Mesenteric fat pad (tissue), 1 donor: ENCODE data around the gene MAP4K5. TPM values are rescaled to one million over a fixed set of nuclear protein-coding genes. Genes with fewer than 3 reads are reported as not detected.
"Not testable (repeated sequence)": the region's sequence is repeated elsewhere in the genome, so short reads cannot be mapped to it uniquely, and the experiment has no call there.

Experiments used
- DNase-seq: peaks from one replicate; pipeline ENCODE4 v3.0.0-alpha.2; 2020; ENCODE audit warnings: low spot score
- total RNA-seq: library from RNA; stranded (reverse); fragmentation: NEBNext Ultra II Directional; extraction: Animal tissue kit (Norgen Biotek cat#: 25700); gene quantifications from one replicate; pipeline ENCODE4 v1.2.1, GENCODE V29; 2021
- donor health status: DM: yes; HTN: yes; CAD: no.

Gene MAP4K5
- total RNA-seq, 1 donor from 2014 or later: 52.6 TPM

DNA sequence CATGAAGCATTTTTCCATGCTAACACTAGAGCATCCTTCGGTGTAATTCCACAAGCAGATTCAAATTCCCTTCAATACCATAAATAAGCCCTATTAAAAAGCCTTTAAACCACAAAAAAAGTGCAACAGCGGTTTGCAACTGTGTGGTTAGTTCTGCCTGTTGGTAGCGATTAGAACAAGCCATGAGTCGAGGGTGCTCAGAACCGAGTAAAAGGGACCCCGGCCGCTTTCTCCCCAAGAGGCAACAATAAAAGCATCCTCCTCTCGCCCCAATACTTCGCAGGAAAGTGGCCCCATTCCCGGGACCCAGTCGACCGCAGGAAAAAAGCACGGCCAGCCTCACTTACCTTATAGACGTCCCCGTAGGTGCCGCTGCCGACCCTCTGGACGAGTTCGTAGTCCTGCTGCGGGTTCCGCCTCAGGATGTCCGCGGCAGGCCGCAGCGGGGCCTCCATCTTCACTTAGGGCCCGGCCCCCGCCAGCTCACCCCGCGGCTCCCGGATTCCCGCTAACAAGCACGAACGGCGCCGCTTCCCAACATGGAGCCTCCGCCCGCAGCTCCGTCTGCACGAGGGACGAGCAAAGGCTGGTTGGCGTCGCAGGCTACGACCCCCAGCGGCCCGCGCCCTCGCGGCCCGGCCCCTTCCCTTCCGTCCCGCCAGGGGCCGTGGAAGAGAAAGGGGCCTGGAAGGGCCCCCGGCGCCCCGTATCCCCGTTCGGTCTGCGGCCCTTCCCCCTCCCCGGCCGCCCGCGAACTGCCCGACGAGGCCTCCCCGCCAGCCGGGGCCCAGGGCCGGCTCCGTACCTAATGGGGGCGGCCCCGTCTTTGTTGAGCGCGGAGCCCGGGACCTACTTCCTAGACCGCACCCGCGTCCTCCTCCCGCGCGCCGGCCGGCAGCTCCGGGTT, 521 bp downstream of the MAP4K5 start:
- no peak for DNase-seq

DNA sequence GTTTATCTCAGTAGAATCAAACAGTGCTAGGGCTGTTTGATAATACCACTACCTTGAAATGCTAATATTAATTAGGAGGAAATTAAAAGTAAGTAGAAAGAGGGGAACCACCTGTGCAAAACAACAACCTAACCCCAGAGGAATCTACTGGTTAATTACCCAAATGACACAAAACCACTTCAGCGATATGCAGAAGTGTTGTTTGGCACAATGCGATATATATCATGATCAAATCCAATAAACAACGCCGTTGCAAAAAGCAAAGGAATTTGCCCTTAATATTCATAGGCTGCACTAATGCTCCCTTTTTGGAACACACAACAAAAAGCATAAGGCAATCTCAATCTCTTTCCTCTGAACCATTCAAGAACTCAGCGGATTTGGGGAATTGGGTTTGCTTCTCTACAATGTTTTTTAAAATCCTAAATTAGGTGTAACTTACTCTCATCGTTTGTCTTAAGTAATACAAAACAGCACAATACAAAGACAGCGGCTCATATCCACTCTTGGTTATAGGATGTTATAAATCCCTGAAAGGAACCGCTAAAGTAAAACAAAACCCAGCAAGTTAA, 1.5 kb downstream of the MAP4K5 start:
- DNase-seq: no peak

DNA sequence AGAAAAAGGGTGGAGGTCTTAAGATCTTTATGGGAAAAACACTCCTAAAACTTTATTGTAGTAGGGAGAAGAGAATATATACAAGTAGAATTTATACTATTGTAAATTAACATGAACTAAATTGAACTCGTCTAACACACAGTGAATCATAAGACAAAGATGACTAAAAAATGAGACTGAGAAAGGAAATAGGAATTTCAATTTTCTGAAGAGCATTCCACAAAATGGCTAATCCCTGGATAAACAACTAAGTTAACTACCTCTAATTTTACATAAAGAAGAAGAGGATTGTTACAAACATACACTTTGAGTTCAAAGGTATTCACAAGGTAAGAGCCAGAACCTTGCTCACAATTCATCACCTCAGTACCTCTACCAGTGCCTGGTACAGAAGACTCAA, 2.0 kb downstream of the MAP4K5 start:
- DNase-seq: no peak

DNA sequence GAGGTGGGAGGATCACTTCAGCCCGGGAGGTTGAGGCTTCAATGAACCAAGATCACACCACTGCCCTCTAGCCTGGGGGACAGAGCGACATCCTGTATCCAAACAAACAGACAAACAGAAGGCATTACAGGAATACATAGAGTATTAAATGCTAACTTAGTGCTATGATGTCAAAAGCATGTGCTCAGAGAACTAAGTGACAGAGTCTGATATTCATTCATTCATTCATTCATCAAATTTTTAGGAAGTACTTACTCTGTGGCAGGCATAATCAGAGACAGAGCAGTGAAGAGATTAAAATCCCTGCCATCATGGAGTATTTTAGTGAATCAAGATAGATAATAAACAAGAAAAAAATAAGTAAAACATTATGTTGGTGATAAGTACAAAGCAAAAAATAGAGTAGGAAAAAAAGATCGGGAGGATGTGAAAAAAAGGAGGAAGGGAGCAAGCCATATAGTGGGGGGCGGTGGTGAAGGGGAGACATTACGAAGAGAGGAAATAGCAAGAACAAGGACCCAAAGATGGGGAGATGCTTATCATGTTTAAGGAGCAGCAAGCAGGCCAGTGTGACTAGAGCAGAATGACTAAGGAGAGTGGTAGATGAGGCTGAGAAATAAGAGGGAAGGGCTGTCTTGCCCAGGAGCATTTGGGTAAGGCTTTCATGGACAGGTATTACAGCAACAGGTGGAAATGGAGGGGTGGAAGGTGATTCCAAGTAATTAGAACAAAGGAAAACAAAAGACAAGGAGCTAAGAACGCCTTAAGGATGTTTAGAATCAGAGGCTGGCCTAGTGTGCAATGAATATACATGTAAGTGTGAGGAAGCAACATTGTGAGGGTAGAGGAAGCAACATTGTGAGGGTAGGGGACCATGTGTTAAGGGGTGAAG, 2.8 kb downstream of the MAP4K5 start:
- DNase-seq: no peak

DNA sequence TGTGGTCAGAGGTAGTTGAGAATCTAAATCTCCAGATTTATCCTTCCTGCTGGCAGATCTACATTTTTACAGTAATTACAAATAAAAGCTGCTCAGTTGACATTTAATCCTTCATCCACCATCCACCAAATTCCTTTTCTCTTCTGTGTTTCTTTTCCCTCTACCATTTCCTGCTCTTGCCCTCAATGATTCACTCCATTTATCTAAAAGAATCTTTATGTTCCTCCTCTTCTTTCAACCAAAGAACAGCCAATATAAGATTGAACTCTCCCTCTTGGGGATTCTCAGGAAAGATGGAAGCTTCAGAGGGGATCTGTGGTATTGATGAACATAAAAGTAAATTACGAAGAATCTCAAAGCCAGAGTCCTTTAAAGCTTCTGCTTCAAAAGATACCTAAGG, 4.4 kb downstream of the MAP4K5 start:
- no peak for DNase-seq

DNA sequence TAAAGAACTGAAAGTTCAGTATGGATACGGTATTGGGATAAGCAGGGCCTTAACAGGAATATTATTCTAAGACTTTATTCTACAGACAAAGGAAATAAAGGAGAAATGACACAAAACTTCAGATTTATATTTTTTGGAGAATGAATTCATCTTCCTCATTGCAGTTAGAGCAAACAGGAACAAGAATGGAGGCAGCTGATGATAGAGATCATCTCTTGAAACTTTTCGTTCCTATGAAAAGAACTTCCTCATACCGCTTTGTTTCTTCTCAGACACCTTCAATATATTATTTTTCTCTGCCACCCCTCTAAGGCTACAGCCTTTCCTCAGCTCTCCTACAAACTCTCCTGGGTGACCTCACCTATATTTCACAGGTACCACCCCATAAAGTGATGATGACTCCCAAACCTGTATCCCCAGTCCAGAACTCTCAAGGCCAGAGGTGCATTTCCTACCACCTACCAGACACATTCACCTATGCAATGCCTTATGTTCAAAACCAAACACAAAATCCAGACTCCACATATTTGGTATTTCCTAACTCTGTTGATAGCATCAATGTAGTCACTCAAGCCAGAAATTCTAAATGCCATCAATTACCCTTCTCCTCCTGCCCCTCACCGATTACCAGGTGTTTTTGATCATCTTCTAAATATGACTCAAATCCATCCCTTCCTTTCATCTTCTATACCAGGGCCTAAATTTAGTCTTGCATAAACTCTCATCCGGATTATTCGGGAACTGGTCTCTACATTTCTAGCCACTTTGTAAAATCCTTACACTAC, 7.4 kb downstream of the MAP4K5 start:
- no peak for DNase-seq

DNA sequence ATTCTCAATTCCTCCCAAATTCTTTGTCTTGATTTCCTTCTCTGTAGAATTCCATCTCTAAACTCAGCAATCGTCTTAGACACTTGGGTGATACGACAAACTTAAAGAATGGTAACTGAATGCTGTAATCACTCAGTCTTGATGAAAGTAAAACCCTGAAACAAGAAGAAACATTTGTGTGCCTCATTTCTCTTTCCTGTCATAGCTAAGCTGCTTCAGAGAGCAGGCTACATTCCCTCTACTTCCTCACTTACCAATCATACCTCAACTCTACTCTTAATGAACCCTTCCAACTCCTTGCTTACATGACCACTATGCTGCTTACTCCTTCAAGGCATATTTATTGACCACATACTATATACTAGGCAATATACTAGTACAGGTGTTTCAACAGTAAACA, 8.3 kb downstream of the MAP4K5 start:
- DNase-seq: no peak

DNA sequence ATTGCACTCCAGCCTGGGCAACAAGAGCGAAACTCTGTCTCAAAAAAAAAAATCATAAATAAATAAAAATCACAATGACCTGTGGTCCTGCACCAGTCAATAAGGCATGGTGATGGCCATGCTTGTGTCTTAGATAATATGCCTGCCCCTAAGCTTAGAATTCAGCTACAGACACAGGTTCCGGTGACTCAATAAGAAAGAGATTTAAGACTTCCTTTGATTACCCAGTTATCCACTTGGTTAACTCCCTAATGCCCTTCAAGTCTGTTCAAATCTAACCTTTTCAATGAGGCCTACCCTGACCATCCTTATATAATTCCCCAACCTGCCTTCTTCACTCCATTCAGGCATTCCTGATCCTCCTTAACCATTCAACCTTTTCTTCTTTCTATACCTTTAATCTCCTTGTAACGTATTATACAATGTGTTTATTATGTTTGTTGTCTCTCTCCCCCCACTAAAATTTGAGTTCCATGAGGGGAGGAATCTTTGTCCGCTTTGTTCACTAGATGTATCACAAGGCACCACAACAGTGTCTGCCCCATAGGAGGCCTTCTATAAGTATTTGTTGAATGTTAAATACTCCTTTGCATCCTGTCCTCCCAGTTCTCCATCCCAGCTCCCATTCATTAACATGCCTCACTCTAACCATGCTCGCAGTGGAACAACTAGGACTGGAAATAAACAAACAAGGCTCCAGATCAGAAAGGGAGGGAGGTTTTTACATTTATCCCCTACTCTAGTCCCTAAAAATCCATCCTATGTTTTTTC, 8.9 kb downstream of the MAP4K5 start:
- DNase-seq: no peak

DNA sequence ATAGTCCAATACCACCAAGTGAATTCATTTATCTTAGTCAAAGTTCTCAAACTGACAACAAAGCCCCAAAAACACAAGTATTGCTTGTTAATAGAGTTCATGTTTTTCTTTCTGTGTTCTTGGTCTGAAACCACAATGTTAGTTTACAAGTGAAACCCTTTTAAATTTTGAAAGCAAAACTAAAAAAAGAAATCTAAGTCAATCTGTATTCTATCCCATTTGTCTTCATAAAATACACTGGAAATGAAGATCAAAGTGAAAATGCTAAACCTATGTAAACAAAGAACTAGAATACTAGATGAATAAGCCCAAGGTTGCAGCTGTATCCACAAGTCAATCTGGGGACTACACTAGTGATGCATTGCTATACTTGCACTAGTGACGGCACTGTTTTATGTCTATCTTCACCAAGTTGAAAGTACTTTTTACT, 10.4 kb downstream of the MAP4K5 start:
- DNase-seq: no peak

DNA sequence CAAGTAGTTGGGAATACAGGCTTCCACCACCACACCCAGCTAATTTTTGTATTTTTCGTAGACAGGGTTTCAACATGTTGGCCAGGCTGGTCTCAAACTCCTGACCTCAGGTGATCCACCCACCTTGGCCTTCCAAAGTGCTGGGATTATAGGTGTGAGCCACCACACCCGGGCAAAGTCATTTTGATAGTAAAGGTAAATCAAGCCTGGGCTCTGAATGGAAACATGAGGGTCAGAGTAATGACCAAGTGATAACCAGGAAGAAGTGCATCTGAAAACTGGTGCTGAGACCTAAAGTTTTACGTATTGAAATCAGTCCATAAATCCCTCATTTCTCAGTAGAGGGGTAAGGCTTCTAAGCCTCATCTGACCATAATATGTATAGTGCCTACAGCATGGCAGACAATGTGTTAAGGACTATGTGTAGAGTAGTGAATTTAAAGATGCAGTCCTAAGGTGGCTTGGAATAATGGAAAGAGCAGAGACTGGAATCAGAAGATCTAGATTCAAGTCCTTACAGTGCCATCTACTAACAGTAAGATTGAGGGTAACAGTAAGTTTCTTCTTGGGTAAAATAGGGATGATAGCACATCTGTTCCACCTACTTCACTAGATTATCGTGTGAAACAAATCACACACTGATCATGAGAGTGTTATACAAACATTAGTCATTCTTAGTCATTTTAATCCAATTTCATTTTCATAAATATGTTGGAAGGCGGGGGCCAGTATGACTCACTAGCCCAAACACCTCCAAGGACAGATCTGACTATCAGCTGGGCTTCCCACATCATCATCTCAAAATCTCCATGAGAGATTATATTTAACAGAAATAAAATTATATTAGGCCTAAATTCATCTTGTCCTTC, 11.2 kb downstream of the MAP4K5 start:
- DNase-seq: no peak

DNA sequence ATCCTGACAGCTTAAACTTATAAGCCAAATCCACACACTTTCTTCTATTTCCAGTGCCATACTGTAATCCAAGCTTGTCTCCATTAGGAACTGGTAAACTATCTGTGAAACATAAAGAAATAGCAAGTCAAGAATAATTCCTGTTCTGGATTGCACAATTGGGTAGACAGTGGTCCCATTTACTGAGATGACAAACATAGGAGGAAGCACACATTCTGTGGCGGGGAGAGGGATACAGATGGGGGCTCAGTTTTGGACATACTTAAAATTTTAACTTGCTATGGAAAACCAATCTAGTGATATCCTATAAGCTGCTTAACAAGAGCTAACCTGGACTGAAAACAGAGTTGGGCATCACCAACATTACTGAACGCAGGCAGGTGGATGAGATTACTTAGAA, 16.3 kb downstream of the MAP4K5 start:
- no peak for DNase-seq

DNA sequence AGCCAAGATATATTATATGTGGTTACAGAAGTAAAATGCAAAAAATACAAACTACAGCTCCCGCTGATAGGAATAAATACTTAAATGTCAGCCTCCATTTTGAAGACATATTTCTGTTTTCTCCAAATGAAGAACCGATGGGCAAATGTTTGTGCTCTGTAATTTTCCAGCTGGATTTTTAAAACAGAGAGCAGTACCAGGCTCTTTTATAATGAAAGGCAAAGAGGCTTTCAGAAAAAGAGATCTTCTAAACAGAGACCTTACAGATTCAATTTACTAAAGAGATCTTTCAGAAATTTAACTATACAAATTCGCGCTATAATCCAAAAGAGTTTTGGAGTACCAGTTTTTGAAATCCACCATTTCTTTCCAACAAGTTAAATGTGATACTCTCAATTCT, 19.9 kb downstream of the MAP4K5 start:
- DNase-seq: no peak

DNA sequence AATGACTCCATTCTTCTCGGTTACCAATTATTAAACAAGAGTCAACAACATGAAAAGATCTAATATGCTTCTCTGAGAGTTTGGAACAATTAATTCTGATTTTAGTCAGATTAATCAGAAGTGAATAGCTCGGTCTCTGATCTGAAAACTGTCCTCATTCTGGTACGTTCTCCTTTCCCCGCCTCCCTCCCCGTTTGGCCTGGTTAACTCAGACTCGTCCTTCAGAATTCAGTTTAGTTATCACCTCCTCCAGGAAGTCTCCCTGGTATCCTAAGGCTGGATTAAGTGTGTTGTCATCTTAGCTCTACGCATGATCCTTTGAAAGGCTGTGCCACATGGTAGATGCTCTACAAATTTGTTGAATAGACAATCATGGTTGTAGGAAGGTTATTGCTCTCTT, 22.2 kb downstream of the MAP4K5 start:
- no peak for DNase-seq

DNA sequence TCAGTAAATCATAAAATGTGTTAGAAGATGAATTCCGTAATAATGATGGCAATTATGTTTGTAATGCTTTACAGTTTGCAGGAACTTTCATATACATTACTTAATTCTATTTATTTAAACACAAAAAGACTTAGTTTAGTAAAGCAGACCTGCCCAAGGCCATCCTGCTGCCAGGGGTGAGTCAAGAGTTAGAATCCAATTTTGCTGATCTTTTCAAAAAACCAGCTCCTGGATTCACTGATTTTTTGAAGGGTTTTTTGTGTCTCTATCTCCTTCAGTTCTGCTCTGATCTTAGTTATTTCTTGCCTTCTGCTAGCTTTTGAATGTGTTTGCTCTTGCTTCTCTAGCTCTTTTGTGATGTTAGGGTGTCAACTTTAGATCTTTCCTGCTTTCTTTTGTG, 25.3 kb downstream of the MAP4K5 start:
- DNase-seq: not testable (repeated sequence)

DNA sequence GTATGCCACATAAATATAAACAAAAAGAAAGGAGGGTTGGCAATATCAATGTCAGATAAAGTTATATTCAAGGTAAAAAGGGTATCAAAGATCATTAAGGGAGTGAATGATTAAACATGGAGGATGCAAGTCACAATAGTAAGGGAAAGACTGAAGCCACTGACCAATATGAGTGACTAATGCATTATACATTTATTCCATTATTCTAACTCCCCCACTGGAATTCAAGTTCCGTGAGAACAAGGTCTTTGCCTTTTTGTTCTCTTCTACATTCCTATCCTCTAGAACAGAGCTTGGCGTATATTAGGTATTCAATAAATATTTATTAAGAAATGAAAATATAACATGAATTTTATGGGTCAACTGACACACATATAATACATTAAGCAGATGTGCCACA, 30.7 kb downstream of the MAP4K5 start:
- DNase-seq: no peak

DNA sequence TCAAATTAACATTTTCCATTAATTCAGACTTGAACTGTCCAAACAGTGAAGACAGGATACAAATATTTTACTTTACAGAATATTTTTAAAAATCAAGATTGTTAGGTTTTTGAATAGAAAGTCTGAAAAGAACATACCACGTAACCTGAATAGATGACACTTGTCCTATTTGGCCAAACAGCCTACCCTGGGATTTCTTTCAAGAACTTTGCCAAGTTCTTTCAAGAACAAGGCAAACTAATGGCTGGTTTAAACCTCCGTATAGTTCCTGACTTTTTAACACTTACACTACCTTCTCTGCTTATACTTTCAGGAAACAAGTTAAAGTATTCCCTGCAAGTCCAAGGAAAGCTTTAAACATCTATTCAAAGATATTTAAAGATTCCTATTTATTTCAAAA, 35.0 kb downstream of the MAP4K5 start:
- no peak for DNase-seq

DNA sequence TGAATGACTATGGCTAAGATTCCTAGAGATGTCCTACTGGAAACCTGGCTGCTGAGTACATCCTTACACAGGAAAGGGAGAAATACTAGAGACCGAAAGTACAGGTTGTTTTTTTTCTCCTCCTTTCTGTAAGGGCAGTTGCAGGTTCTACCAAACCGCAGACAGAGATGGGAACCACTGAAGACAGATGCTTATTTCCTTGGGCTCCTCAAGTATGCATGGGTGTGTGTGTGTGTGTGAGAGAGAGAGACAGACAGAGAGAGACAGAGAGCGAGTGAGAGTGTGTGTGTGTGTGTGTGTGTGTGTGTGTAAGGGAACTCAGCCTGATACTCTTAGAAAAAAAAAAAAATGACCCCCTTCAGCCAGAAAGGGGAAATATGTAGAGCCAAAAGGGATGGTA, 42.5 kb downstream of the MAP4K5 start:
- DNase-seq: no peak

DNA sequence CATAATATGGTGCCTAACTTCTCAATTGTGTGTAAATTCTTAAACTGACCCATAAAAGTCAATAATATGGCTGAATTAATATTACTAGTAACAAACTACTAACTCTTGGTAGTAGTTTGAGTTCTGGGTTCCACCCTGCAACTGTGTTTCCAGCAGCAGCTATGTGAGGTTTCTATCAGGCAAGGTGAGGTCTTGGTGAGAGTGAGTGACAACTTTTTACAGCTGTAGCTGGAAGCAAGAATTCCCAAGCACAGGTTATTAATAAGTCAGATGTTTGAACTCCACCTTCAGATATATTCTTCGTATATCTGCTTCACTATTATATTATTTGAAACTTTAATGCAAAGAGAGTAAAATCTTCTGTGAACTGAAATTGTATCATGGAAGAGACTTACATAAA, 43.8 kb downstream of the MAP4K5 start:
- no peak for DNase-seq

DNA sequence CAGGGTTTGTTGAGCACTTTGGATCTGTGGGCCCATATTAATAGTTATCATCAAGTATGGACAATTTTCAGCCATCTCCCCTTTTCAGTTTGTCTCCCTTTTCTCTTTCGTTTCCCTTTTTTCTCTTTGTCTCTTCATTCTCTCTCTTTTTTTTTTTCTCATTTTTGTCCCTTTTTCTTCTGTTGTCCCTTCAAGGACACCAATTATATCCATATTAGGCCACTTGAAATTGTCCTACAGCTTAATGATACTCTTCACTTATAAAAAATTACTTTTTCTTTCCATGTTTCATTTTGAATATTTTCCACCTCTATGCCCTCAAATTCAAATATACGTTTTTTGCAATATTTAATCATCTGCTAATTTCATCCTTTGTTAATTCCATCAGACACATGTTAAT, 53.3 kb downstream of the MAP4K5 start:
- DNase-seq: no peak
